Measurements from ENCODE around the gene CCDC9. TPM values are rescaled to one million over a fixed set of nuclear protein-coding genes. Genes with fewer than 3 reads are reported as not detected.

The CCDC9 gene
- total and polyA plus RNA-seq, 2 of the 8 experiments (the other 6 are each of a cell fraction or from before 2014, with no cell fraction given) = 3.7 to 29.8 TPM

DNA sequence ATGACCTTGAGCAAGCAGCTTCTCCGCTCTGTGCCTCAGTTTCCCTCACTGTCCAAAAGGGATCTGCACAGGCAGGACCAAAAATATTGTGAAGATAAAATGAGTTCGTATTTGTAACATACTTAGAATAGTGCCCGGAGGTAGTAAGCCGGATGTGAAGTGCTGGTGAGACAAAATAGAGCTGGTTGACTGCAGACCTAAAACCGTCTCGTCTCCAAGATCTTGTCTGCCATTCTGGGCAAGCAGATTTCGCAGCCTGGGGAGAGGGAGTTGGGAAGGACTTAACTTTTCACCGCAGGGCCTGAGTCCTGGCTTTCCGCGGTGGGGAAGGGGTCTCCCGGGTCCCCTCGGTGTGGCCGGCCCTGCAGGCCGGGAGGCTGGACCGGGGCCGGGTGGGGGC lies 17.2 kb upstream of the CCDC9 start:
- Histone ChIP-seq H2BK20ac (ENCODE audit: low read length) (0 out of 2 replicates have a peak overlapping the region, but pooled peaks have one; percentile 34), H3K18ac (ENCODE audit: extremely low read depth, low read length) (peak overlapping the region; percentile 56; the same call in 1 of the 2 replicates), H2BK120ac (replicated peaks; ENCODE audit: low read depth, low read length) (no peak overlapping the region), H3K36me3 (ENCODE audit: control insufficient read depth in 2 of 4, insufficient read depth in 4 of 4, low read length in 3 of 4) (no peaks in the 10 kb centered on the region), H3K23ac (ENCODE audit: insufficient read length) (no peak overlapping the region), H3K27ac (ENCODE audit: low read depth, low read length) (no peak overlapping the region), H2BK5ac (ENCODE audit: low read depth, low read length) (no peak overlapping the region), H4K5ac (ENCODE audit: insufficient read length, low read depth, low read length) (peak overlapping the region; percentile 51), H4K8ac (ENCODE audit: extremely low read depth, insufficient read depth, low read length) (no peak overlapping the region; the same call in 1 of the 2 replicates), H4K91ac (replicated peaks; ENCODE audit: insufficient read length, low read length) (no peak overlapping the region), H2AFZ (ENCODE audit: low read length) (peak overlapping the region; percentile 84; the same call in 1 of the 2 replicates), H2BK15ac (ENCODE audit: low read length) (no peak overlapping the region), H3K4me1 (replicated peaks in 1 of 4; ENCODE audit: control insufficient read depth in 3 of 4, insufficient read depth in 4 of 4, low read length in 3 of 4) (peaks cover 8 to 25% (median 20%) of the 10 kb centered on the region in 4 experiments), H3K27me3 (replicated peaks in 1 of 4; ENCODE audit: control insufficient read depth in 3 of 4, extremely low read depth in 1 of 4, insufficient read depth in 3 of 4, low read length in 3 of 4) (peaks cover 0 to 30% (median 27%) of the 10 kb centered on the region in 4 experiments; a peak in 6 of 7 replicates), H3K79me1 (ENCODE audit: low read depth, low read length) (peaks cover 3% of the 10 kb centered on the region; the same call in 1 of the 2 replicates), H3K4ac (replicated peaks; ENCODE audit: insufficient read length, low read depth, low read length) (no peak overlapping the region), H3K4me3 (ENCODE audit: extremely low read depth in 1 of 4, insufficient read depth in 2 of 4, low read depth in 3 of 4, low read length in 4 of 4) (peak overlapping the region; percentile 30 to 61 (median 45)), H3K9me3 (ENCODE audit: insufficient read depth in 2 of 2, low read depth in 1 of 2, low read length in 1 of 2) (peaks cover 0 to 5% of the 10 kb centered on the region in 2 experiments; a peak in 2 of 4 replicates), H3K14ac (ENCODE audit: insufficient read length) (no peak overlapping the region), H2AK5ac (ENCODE audit: low read depth, low read length) (no peak overlapping the region), H4K20me1 (replicated peaks in 1 of 2; ENCODE audit: control insufficient read depth in 1 of 2, insufficient read depth in 2 of 2, low read length in 2 of 2) (peaks cover 4 to 18% of the 10 kb centered on the region in 2 experiments), H3K23me2 (ENCODE audit: low read depth, low read length) (peaks cover 20% of the 10 kb centered on the region), H2BK12ac (ENCODE audit: low read depth, low read length) (peak overlapping the region; percentile 22; the same call in 1 of the 2 replicates), H3K79me2 (ENCODE audit: control insufficient read depth in 1 of 2, insufficient read depth in 2 of 2, low read length in 2 of 2) (no peaks in the 10 kb centered on the region; a peak in 1 of 4 replicates), H3K56ac (replicated peaks; ENCODE audit: insufficient read length, low read depth, low read length) (no peak overlapping the region), H3K4me2 (ENCODE audit: insufficient read depth in 1 of 2, low read depth in 2 of 2, low read length in 2 of 2) (peak overlapping the region; percentile 64 to 91), H3K9ac (replicated peaks in 1 of 4; ENCODE audit: extremely low read depth in 1 of 4, low read depth in 3 of 4, low read length in 3 of 4) (peak overlapping the region in 1 of 4 experiments; percentile 16; a peak in 1 of 7 replicates)
- FAIRE-seq (no peak), DNase-seq (ENCODE audit: low read depth in 1 of 2, low spot score in 2 of 2) (no peak)
- ChIA-PET CTCF (ENCODE audit: partially characterized antibody) (interaction anchor here (1.1 to 8.3 kb wide), 3 partner anchors 6 to 28 kb away, joined by 3 to 85 read pairs (median 26); no protein-coding TSS in a partner anchor), POLR2A (ENCODE audit: partially characterized antibody) (interaction anchor here (0.9 to 5.0 kb wide), 4 partner anchors 11 to 35 kb away, joined by 3 to 66 read pairs (median 4); partner anchors contain the start of gene INAFM1)
- TF ChIP-seq KDM1A (IDR thresholded peaks at IDR 0.05; ENCODE audit: borderline replicate concordance, low read length) = no peak
- WGBS, 2 experiments (ENCODE audit: extremely low coverage in 1 of 2, insufficient coverage in 1 of 2, insufficient read length in 1 of 2, insufficient replicate concordance in 2 of 2, low coverage in 1 of 2, low lambda C conversion rate in 2 of 2, missing lambda C conversion rate in 1 of 2) = 42% methylated on average over 8 of the region's 16 CpGs; no CpG with 5 or more reads in 1 of the 2 experiments

Data from H1 (cell line).